Esophagus squamous epithelium (tissue), 5 donors: ENCODE results near the gene NT5C3A. TPM values are rescaled to one million over a fixed set of nuclear protein-coding genes. Genes with fewer than 3 reads are reported as not detected.
"Not testable (repeated sequence)": the region's sequence is repeated elsewhere in the genome, so short reads cannot be mapped to it uniquely, and the experiment has no call there.

Experiments used
- DNase-seq: peaks from one replicate; lab custom pipeline; 2025; lab: John Stamatoyannopoulos, UW
- H3K27ac ChIP-seq, 4 donors: fragments of 200-600 bp; sonication (generic); one replicate each; pipeline ENCODE4 v1.5.1; 2016 to 2019; ENCODE audit warnings: mild to moderate bottlenecking in 1 of 4
- H3K27me3 ChIP-seq, 4 donors: fragments of 200-600 bp; sonication (generic); 1 replicate in 3 of 4; 2 replicates in 1 of 4; pipeline versions ENCODE4 v1.5.1 to v1.6.0; 2017 to 2021; ENCODE audit warnings: antibody characterized with exemption in 1 of 4
- H3K36me3 ChIP-seq, 3 donors: fragments of 200-600 bp; sonication (generic); one replicate each; pipeline ENCODE4 v1.5.1; 2016 to 2019
- H3K4me1 ChIP-seq, 3 donors: fragments of 200-600 bp; sonication (generic); one replicate each; pipeline ENCODE4 v1.5.1; 2017 to 2019
- H3K4me3 ChIP-seq, 4 donors: fragments of 200-600 bp; sonication (generic); 1 replicate in 3 of 4; 2 replicates in 1 of 4; pipeline ENCODE4 v1.5.1; 2016 to 2019; ENCODE audit warnings: mild to moderate bottlenecking in 2 of 4, moderate library complexity in 1 of 4
- H3K9me3 ChIP-seq, 3 donors: fragments of 200-600 bp; sonication (generic); one replicate each; pipeline ENCODE4 v1.5.1; 2016 to 2019
- WGBS, 2 donors: methylation state at CpG; one replicate each; pipeline ENCODE4 v1.1.5; 2018; 5-methylcytosine and 5-hydroxymethylcytosine counted together
- intact Hi-C: fragments of 100-400 bp; cut with DNase I; formaldehyde crosslinking; loops from one replicate; pipeline ENCODE4 v1.15.0; 2022
- small RNA-seq, 4 donors: library from RNA; depleted of rRNA; stranded (forward); fragments of <200 nt; gene quantifications; one replicate each; pipeline ENCODE3, GENCODE V24; 2016
- total RNA-seq, 4 donors: library from RNA; depleted of rRNA; stranded (reverse); fragments of >200 nt; gene quantifications; one replicate each; pipeline ENCODE4 v1.1.0, GENCODE V29; 2016
- TF ChIP-seq, protein P1 (sequence below), 6 experiments: fragments of 450-650 bp in 4 of 6; fragments of 200-600 bp in 2 of 6; sonication (generic) in 2 of 6; IDR thresholded peaks; one replicate each; pipeline ENCODE4 v1.5.1; 2016 to 2019; ENCODE audit warnings: antibody characterized with exemption in 6 of 6, mild to moderate bottlenecking in 4 of 6, moderate library complexity in 4 of 6
- donor health status: DM: yes; HTN: yes; CAD: no.

NT5C3A gene
- total RNA-seq, 4 donors from 2014 or later, result 13.1 to 30.8 (median 26.8) TPM

DNA sequence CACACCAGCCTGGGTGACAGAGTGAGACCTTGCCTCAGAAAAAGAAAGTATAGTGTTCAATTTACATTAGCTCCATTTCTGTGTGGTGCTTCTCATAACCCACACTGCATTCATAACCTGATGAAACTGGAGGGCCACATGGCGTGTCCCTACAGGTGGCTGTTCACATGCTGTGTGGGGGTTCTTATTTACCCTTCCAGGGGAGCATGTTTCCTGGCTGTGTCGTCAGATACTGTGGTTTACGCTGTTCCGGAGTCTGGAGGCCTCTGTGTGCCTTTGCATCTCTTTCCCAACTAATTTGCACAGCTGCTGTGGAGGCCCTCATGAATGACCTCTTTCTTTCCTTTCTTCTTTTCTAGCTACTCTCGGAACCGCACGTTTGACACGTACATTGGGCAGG is 74.4 kb downstream of the NT5C3A start:
- peaks cover 0 to 16% (median 0%) of the 10 kb centered on the region in 3 donors for H3K4me1 ChIP-seq
- WGBS, 2 donors, result 49 to 77% methylated on average over 4 to 5 of the region's 8 CpGs
- H3K9me3 ChIP-seq, H3K4me3 ChIP-seq, intact Hi-C loops, DNase-seq, H3K27me3 ChIP-seq, H3K27ac ChIP-seq: not testable (repeated sequence)
- H3K36me3 ChIP-seq, result peaks cover 0 to 54% (median 0%) of the 10 kb centered on the region in 3 donors

DNA sequence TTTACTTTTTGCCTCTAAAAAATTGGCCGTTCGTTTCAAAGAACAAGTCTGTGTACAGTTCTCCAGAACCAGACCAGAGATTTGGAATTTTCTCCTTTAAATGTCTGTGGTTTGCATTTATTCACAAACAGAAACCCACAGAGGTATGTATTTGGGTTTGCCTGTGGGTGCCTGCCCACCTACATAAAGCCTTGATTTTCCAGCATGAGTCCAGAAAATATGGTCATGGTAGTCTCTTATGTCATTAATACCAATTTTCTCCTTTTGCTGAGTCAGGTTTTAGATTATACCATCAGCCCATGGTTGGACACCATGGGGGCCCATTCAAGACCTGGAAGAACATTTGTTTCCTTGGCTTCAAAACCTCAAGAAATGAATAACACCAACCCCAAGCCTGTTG is 82.7 kb downstream of the NT5C3A start:
- H3K27ac ChIP-seq, intact Hi-C loops, H3K4me3 ChIP-seq, DNase-seq, H3K9me3 ChIP-seq, H3K27me3 ChIP-seq: not testable (repeated sequence)
- H3K4me1 ChIP-seq, result peaks cover 0 to 13% (median 0%) of the 10 kb centered on the region in 3 donors
- peaks cover 0 to 50% (median 0%) of the 10 kb centered on the region in 3 donors for H3K36me3 ChIP-seq
- WGBS, 2 donors, result no CpG with 5 or more reads among the region's 2 CpGs

DNA sequence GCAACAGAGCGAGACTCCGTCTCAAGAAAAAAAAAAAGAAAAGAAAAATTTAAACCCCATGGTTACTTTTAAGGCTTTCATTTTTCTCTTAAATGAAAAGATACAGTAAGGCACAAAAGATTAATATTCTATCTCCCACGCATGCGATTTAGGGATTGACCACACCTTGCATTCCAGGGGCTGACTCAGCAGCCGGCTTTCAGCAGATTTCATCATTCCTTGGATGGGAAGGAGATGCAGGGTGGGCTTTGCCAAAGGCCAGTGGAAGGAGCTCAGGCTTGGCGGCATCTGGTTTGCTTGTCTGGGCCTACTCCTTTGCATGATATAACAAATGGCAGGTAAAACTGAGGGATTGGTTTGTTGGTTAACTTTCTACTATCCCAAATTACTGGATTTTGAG is 83.3 kb downstream of the NT5C3A start:
- H3K4me1 ChIP-seq, H3K9me3 ChIP-seq, H3K27ac ChIP-seq, H3K27me3 ChIP-seq, DNase-seq, H3K4me3 ChIP-seq, intact Hi-C loops: not testable (repeated sequence)
- peaks cover 0 to 45% (median 0%) of the 10 kb centered on the region in 3 donors for H3K36me3 ChIP-seq
- WGBS, 2 donors, result 44 to 48% methylated on average over 6 of the region's 6 CpGs

DNA sequence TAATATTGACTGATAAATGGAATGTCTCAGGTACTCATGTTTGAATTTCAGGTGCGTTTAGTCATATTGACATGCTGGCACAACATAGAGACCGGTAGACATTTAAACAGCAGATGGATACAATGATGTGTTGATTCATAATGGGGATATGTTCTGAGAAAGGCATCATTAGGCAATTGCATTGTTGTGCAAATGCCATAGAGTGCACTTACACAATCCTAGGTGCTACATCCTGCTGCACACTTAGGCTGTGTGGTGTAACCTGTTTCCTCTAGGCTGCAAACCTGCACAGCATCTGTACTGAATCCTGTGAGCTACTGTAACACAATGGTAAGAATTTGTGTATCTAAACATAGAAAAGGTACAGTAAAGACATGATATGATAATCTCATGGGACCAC is 85.4 kb downstream of the NT5C3A start:
- DNase-seq, H3K9me3 ChIP-seq, H3K27ac ChIP-seq, H3K27me3 ChIP-seq, H3K4me3 ChIP-seq, intact Hi-C loops: not testable (repeated sequence)
- WGBS, 2 donors, result 35 to 61% methylated on average over 2 of the region's 2 CpGs
- peaks cover 0 to 12% (median 0%) of the 10 kb centered on the region in 3 donors for H3K4me1 ChIP-seq
- H3K36me3 ChIP-seq, result peaks cover 0 to 33% (median 0%) of the 10 kb centered on the region in 3 donors

DNA sequence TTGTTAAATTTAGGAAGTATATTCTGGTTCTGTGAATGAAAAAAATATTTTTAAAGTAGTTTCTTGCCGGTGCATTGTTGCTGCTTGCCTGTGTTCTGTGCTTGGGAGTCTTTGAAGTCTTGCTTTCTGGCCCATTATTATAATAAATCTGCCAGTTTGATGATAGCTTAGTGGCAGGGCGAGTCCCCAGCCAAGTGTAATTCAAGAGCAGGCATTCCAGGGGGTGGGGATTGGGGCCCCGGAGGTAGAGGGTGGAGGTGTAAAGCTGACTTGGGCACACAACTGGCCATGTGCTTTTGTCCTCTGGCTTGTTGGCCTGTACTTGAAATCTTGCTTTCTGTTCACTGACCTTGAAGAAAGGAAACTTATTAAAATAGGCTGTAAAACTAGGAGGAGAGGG is 90.6 kb downstream of the NT5C3A start:
- H3K4me3 ChIP-seq, H3K27ac ChIP-seq, DNase-seq, H3K27me3 ChIP-seq, H3K9me3 ChIP-seq, intact Hi-C loops: not testable (repeated sequence)
- Histone ChIP-seq H3K36me3 (peaks cover 0 to 15% (median 0%) of the 10 kb centered on the region in 3 donors), H3K4me1 (peaks cover 0 to 16% (median 0%) of the 10 kb centered on the region in 3 donors)
- WGBS, 2 donors, result 14 to 38% methylated on average over 1 to 2 of the region's 3 CpGs

DNA sequence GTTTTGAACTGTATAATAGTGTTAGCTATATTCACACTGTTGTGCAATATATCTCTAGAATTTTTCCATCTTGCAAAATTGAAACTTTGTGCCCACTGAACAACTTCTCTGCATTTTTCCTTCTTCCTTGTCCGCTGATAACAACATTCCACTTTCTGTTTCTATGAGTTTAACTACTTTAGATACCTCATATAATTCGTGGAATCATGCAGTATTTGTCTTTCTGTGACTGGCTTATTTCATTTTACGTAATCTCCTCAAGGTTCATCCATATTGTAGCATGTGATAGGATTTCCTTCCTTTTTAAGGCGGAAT is 95.4 kb downstream of the NT5C3A start:
- 77 to 79% methylated on average over 4 of the region's 4 CpGs for WGBS, 2 donors
- H3K36me3 ChIP-seq, DNase-seq, H3K27ac ChIP-seq, H3K4me3 ChIP-seq, intact Hi-C loops, H3K9me3 ChIP-seq, H3K27me3 ChIP-seq: not testable (repeated sequence)
- peaks cover 0 to 29% (median 8%) of the 10 kb centered on the region in 3 donors for H3K4me1 ChIP-seq

DNA sequence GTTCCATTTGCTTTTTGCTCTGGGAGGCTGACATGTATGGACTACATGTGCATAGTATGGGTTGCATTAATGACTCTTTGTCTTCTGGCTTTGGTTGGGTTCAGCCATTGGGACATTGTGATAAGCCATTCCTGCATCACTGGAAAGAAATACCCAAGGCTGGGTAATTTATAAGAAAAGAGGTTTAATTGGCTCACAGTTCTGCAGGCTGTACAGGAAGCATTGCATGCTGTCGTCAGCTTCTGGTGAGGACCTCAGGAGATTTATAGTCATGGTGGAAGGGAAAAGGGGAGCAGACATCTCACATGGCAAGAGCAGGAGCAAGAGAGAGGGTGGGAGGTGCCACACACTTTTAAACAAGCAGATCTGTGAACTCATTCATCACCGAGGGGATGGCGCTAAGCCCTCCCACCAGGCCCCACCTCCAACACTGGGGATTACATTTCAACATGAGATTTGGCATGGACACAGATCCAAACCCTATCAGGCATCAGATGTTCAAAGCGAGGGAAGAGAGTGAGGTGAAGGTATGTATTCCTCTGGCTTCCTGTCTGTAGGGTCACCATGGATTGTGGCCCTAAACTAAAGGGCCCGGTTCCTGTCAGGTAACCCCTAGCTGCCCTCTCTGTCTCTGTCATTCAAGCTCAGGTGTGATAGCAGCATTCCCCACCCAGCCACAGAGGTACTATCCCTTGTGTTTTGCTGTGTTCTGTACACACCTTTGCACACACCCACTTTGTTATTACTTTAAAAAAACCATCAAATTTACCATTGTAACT is 95.9 kb downstream of the NT5C3A start:
- H3K9me3 ChIP-seq, H3K27ac ChIP-seq, intact Hi-C loops, H3K4me3 ChIP-seq, DNase-seq, H3K27me3 ChIP-seq, H3K36me3 ChIP-seq: not testable (repeated sequence)
- 39 to 63% methylated on average over 2 to 4 of the region's 5 CpGs for WGBS, 2 donors
- peaks cover 0 to 24% (median 8%) of the 10 kb centered on the region in 3 donors for H3K4me1 ChIP-seq

DNA sequence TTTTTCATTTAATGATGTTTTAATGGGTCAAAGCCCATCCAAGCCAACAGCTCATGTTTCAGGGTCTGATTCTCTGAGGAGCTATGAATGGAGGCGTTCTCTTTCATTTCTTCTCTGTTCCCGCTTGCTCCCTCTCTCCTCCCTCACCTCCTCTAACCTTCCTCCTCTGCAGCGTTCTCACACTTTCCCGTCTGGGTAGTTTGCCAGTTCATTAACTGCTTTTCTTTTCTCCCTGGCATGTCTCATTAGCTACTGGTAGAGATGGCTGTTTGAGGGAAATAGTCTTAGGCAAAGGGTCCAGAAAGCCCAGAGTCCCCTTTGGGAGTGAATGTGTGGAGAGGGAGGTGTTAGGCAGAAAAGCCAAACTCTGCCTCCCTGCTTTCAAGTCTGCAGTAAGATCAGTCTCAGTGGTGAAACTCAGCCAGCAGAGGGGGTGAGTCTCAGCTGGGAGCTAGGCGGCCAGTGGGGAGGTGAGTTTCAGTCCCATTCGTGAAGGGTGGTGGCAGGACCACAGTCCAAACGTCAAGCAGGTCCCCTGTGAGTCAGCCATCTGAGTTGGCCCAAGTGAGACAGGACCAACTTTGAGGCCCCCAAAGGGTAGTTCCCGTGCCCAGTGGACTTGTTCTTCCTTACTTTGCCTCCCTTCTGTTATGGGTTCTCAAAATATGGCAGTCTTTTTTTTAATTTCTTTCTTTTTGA is 98.0 kb downstream of the NT5C3A start:
- Histone ChIP-seq H3K4me1 (peaks cover 0 to 26% (median 8%) of the 10 kb centered on the region in 3 donors), H3K27ac (peak overlapping the region in 3 of 4 donors; percentile 21 to 54 (median 45))
- H3K9me3 ChIP-seq, H3K4me3 ChIP-seq, DNase-seq, H3K27me3 ChIP-seq, intact Hi-C loops, H3K36me3 ChIP-seq: not testable (repeated sequence)
- 17% methylated on average over 5 to 7 of the region's 8 CpGs for WGBS, 2 donors
- TF ChIP-seq, protein P1, sequence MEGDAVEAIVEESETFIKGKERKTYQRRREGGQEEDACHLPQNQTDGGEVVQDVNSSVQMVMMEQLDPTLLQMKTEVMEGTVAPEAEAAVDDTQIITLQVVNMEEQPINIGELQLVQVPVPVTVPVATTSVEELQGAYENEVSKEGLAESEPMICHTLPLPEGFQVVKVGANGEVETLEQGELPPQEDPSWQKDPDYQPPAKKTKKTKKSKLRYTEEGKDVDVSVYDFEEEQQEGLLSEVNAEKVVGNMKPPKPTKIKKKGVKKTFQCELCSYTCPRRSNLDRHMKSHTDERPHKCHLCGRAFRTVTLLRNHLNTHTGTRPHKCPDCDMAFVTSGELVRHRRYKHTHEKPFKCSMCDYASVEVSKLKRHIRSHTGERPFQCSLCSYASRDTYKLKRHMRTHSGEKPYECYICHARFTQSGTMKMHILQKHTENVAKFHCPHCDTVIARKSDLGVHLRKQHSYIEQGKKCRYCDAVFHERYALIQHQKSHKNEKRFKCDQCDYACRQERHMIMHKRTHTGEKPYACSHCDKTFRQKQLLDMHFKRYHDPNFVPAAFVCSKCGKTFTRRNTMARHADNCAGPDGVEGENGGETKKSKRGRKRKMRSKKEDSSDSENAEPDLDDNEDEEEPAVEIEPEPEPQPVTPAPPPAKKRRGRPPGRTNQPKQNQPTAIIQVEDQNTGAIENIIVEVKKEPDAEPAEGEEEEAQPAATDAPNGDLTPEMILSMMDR (IDR thresholded peaks at IDR 0.05), result peak in 2 of 6 experiments; percentile 33 to 42

Small RNA genes lying within 50 kb of the gene (small RNA-seq; reads per million reads assigned to genes)
- gene RN7SL505P (0 reads per million in 4 donors), gene RNU6-388P (0 reads per million in 4 donors), gene RPS29P14 (0 reads per million in 4 donors)

Other genes starting within 250 kb of the NT5C3A start
- 10 to 100 TPM; 13.3 to 36.4 (median 23.8) TPM for gene KBTBD2, start 171.0 kb downstream of the NT5C3A start, total RNA-seq
- 10 to 100 TPM; 47.8 to 82.6 (median 75.8) TPM for gene FKBP9, start 105.3 kb downstream of the NT5C3A start, total RNA-seq
- gene RP9, start 46.6 kb upstream of the NT5C3A start, total RNA-seq, result 1 to 10 TPM; 1.5 to 5.9 (median 4.4) TPM
- 10 to 100 TPM in 1 of 4 donors, 1 to 10 TPM in 3; 4.8 to 16.8 (median 7.6) TPM for gene BBS9, start 66.8 kb upstream of the NT5C3A start, total RNA-seq